ENCODE measurements around the gene MISP.

The MISP gene

GRCh38 chr19:778910-779653 lies 28.2 kb downstream of the MISP start:
- DNase-seq: peak in 1 of 2 experiments; percentile 56

- DNase-seq: no peak
These were observed 30.0 kb downstream of the MISP start for GRCh38 chr19:780935-781334.

- DNase-seq: no peak
These were observed 30.9 kb downstream of the MISP start for GRCh38 chr19:781800-782184.

- no peak for DNase-seq
These were observed 31.4 kb downstream of the MISP start for GRCh38 chr19:782185-782877.

GRCh38 chr19:782878-783668 lies 32.2 kb downstream of the MISP start:
- DNase-seq: no peak

- DNase-seq: no peak
These were observed 33.6 kb downstream of the MISP start for GRCh38 chr19:784541-784940.

- DNase-seq: no peak
These were observed 36.6 kb downstream of the MISP start for GRCh38 chr19:787536-787935.

- DNase-seq: no peak
These were observed 37.7 kb downstream of the MISP start for GRCh38 chr19:788686-788982.

- DNase-seq: no peak
These were observed 38.2 kb downstream of the MISP start for GRCh38 chr19:788983-789700.

- DNase-seq: no peak
These were observed 38.8 kb downstream of the MISP start for GRCh38 chr19:789701-790060.

- DNase-seq: no peak
These were observed 40.2 kb downstream of the MISP start for GRCh38 chr19:791007-791566.

- DNase-seq: no peak
These were observed 40.8 kb downstream of the MISP start for GRCh38 chr19:791567-792305.

- no peak for DNase-seq
These were observed 41.5 kb downstream of the MISP start for GRCh38 chr19:792306-792885.

- no peak for DNase-seq
These were observed 42.9 kb downstream of the MISP start for GRCh38 chr19:793806-794205.

- no peak for DNase-seq
These were observed 44.2 kb downstream of the MISP start for GRCh38 chr19:795073-795611.

GRCh38 chr19:795691-796581 lies 45.0 kb downstream of the MISP start:
- no peak for DNase-seq

GRCh38 chr19:796692-797527 lies 46.0 kb downstream of the MISP start, which contains the start of gene PTBP1:
Gene PTBP1, plus strand, starts transcription at chr19:797452. Its CDS starts 46 bp downstream, at chr19:797498.
- DNase-seq: peak; percentile 98 to 99

- peak; percentile 56 to 91 for DNase-seq
These were observed 46.9 kb downstream of the MISP start for GRCh38 chr19:797528-798414.
